Aortic smooth muscle cell (primary cell): ENCODE measurements around the gene IDH3A. TPM values are rescaled to one million over a fixed set of nuclear protein-coding genes. Genes with fewer than 3 reads are reported as not detected.

Experiments used
- total RNA-seq: library from RNA; depleted of rRNA; stranded (reverse); fragments of >200 nt; gene quantifications from 2 replicates; pipeline ENCODE4 v1.2.3, GENCODE V29; 2014

The IDH3A gene
- 31.8 and 32.3 TPM in 2 replicates for total RNA-seq

DNA sequence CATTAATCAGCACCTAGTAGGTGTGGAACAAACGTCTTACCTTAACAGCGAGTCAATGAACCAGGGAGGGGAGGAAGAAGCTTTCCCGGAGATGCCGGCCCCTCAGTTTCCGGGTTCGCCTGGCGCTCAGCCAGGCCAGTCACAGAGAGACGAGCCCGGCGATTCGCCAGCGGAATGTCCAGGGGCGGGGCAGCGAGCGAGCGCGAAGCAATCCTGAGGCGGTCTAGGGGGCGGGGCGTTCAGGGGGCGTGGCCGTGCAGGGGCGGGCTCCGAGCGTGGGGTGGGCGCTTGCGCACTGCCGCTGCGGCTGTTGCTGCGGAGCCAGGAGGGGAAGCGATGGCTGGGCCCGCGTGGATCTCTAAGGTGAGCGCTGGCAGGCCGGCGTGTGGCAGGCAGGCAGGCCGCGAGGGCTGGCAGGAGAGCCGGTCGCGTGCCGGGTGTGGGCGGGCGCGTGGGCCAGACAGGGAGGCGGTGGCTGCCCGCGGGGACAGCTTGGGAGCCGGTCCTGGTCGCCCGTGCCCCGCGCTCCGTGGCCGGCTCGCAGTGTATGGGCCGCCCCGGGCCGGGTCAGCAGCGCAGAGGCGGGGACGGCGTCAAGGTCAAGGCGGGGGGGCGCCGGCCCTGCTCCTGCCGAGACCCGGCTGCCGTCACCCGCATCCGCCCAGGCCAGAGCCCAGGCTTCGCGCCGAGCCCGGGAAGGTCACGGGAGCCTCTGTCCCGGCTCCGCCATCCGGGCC, at the start of gene IDH3A:
TSS of gene IDH3A (plus strand) at position 295 of the 737 bp plus-strand sequence. CDS start at position 337, 42 bp downstream.

DNA sequence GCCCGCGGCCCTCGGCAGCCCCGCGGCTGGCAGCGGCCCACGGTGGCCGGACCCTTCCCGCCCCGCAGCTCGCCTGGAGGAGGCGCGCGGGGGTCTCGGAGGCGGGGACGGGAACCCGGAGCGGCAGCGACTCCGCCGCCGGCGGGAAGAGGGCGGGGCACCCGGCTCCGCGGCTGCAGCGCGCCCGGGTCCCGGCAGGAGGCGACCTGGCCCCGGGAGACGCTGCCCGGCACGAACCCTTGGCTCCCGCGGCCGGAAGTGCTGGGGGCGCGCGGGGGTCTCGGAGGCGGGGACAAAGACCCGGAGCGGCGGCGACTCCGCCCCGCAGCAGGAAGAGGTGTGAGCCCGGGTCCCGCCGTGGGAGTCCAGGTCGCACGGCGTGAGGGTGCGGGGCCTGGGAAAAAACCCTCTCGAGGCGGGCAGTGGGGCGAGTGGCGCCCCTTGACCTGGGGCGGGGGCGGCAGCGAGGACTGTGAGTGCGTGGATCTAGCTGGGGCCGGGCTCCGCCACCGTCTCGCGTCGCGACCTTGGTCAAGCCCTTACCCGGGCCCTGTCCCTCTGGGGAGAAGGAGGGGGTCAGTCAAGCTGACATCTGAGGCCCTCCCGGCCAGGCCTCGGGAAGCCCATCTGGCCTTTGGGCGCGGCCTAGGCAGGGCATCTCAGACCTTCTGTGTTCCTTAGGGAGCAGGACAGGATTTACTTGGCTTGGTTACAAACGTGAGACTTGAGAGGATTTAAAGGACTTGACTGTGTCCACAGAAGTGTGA, 17.7 kb upstream of the IDH3A start, which contains the start of gene CIB2:
TSS of gene CIB2 (minus strand) at position 151 of the 767 bp plus-strand sequence. CDS start 230 bp downstream, outside the sequence.

Other genes with a start within 250 kb of the IDH3A start
- gene TBC1D2B, start 71.7 kb upstream of the IDH3A start, total RNA-seq = 22.6 and 24.7 TPM in 2 replicates
- not detected in 2 replicates for gene SH2D7, start 56.8 kb upstream of the IDH3A start, total RNA-seq
- 1.6 and 1.7 TPM in 2 replicates for gene CIB2, start 17.9 kb upstream of the IDH3A start, total RNA-seq
- gene ACSBG1, start 85.2 kb downstream of the IDH3A start, total RNA-seq = not detected in 2 replicates
- gene DNAJA4, start 115.2 kb downstream of the IDH3A start, total RNA-seq = 2.1 and 3.0 TPM in 2 replicates
- 83.4 and 96.8 TPM in 2 replicates for gene SKIC8, start 150.2 kb downstream of the IDH3A start, total RNA-seq
- not detected in 2 replicates for gene CRABP1, start 191.0 kb downstream of the IDH3A start, total RNA-seq